Measurements from ENCODE around the gene DHCR7.

DHCR7 gene

DNA sequence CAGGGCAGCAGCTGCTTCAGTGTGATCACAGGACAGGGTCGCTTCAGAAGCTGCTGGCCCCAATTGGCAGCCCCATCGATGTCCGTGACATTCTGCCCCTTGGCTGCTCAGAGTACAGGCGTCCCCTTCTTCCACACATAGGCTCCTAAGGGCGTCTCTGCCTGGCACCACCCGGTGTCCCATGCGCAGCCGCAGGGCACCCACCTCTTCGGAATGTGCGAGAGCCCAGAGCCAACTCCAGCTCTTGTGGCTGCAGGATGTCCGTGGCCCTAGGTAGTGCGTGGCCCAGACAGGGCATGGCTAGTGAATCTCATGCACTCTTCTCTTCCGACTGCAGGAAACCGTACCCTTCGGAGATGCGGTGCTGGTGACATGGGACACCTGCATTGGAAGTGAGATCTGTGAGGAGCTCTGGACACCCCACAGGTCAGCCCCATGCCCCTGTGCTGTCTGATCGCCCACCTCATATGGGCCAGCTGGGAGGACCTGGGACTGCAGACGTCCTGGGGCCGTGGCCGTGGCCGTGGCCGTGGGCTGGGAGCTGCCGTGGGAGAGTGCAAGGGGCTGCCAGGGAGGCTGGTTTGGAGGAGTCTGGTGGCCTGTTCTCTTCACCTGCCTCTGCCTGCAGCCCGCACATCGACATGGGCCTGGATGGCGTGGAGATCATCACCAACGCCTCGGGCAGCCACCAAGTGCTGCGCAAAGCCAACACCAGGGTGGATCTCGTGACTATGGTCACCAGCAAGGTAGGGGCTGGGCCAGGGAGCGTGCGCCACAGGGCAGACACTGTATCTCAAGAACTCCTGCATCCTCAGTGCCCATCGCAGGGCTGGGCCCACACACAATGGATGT lies 25.0 kb upstream of the DHCR7 start:
- no peak for TF ChIP-seq ZNF274 (IDR thresholded peaks at IDR 0.05; ENCODE audit: low read depth, low read length)
- H3K4me3 ChIP-seq (ENCODE audit: low read length): no peak overlapping the region

DNA sequence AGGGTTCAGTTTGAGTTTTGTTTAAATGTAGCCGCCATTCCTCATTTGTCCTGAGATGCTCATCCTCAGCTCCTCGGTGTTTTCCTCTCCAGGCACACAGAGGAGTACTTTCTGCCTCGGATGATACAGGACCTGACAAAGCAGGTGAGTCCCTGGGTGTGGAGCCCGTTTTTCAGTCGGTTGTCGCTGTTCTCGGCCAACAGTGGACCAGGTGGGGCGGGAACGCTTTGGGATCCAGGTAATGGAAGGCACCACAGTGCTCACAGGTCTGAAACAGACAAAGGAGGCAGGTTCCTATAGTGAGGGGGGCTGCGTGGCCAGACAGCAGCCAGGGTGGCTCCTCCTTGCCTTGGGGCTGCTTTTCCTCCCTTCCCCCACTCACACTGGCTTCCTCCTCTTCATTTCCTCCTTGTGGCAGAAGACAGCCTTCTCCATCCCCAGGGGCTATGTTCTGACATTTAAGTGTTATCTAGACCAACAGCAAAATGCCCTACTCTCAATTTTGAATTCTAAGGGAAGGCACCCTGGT lies 24.2 kb upstream of the DHCR7 start:
- no peak overlapping the region for H3K4me3 ChIP-seq (ENCODE audit: low read length)
- TF ChIP-seq ZNF274 (IDR thresholded peaks at IDR 0.05; ENCODE audit: low read depth, low read length): no peak

DNA sequence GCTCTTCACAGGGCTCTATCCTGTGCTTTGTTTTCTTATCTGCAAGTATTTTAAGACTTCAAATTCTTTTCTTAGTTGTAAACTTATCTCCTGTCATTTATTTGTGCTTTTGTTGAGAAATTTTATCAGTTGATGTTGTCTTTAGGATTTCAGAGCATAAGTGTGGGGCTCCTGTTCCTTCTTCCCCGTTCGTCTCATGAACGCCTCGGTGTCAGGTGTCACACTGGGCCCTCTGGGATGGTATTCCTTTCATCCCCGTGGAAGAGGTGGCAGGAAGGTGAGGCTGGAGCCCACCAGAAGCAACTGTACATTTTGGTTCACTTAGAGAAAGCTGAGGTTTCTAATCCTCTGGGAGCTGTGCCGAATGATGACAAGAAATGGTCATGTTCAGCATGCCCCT lies 22.8 kb upstream of the DHCR7 start:
- H3K4me3 ChIP-seq (ENCODE audit: low read length): no peak overlapping the region
- TF ChIP-seq ZNF274 (IDR thresholded peaks at IDR 0.05; ENCODE audit: low read depth, low read length): no peak

DNA sequence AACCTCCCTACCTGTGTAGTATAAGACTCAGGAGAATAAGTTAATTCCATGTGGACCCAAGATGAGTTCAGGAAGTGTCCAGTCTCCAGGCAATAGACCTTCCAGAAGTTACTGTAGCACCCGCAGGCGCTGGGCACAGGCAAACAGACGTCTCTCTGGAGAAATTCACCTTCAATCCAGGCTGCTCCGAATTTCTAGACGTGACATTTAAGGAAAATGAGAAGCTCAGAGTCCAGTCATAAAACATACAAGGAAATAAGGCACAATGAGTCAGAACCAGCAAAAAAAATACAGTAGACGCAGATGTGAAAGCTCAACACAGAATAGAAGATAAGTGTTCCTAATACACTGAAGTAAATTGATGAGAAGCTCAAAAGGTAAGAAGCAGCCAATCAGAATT lies 19.0 kb upstream of the DHCR7 start:
- TF ChIP-seq ZNF274 (IDR thresholded peaks at IDR 0.05; ENCODE audit: low read depth, low read length): no peak
- no peak overlapping the region for H3K4me3 ChIP-seq (ENCODE audit: low read length)

DNA sequence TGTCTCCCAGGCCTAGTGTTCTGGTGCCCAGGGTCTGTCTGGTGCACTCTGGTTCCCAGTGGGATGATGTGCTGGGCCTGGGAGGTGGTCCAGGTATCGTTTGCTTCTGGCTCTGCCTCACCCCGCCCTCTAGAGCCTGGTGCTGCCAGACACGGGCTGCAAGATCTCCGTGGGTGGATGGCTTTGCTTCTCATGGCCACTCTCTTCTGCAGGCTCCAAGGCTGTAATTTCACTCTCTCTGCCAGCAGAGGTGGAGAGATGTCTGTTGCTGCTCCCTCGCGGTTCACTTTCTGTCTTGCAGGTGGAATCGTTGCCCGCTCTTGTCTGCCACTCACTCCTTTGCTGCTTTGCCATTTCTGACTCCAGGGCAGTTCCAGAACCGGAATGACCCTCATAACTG lies 18.2 kb upstream of the DHCR7 start:
- TF ChIP-seq ZNF274 (IDR thresholded peaks at IDR 0.05; ENCODE audit: low read depth, low read length): no peak
- no peak overlapping the region for H3K4me3 ChIP-seq (ENCODE audit: low read length)

DNA sequence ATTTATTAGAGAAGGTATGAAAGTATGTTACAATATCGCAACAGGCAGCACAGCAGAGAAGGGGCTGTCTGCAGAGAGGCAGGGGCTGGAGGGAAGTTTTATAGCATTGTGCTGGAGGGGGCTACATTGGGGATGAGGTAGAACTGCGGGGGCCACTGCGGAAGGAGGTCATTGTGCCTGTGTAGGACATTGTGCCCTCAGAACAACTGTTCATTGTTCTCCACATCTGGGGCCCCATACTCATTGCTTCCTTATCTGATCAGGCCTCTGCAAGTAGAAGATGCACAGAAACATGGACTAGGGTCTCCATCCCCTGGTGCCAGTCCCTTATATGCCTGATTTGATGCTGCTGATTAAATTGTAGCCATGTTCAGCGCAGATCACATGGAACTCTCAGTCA lies 16.9 kb upstream of the DHCR7 start:
- TF ChIP-seq ZNF274 (IDR thresholded peaks at IDR 0.05; ENCODE audit: low read depth, low read length): no peak

DNA sequence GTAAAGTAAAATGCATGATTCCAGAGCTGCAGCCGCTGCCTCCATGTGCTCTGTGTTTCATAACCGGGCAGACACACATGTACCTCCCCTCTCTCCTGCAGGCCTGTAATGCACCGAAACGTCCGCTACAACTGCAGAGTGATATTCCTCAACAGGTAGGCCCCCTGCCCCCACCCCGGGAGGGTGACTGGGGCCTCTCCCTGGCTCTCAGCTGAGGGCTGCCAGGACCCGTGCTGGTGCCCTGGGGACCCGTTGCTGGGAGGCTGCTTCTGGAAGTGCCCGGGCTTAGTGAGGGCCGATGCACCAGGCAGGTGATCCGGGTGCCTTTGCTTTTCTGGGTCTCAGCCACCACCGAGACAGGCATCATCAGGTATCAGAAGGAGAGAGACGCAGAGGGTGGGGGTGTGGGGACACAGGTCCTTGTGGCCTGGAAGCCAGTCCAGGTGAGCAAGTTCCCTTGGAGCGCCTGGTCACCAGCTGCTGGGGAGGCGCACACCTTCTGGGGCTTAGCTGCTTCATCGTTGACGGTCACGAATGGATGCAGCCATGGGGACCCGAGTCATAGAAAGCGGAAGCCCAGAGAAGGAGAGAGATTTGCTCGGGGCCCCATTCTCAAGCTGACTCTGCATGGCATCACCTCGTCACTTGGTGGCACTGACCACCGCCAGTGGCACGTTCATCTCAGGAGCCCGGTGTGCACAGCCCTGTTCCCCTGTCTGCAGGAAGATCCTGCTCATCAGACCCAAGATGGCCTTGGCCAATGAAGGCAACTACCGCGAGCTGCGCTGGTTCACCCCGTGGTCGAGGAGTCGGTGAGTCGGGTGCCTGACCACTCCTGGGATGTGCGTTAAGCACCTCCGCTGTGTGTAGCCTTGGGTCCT lies 15.4 kb upstream of the DHCR7 start:
- TF ChIP-seq ZNF274 (IDR thresholded peaks at IDR 0.05; ENCODE audit: low read depth, low read length): no peak
- H3K4me3 ChIP-seq (ENCODE audit: low read length): no peak overlapping the region

More for the DNA sequence above, 16.9 kb upstream of the DHCR7 start:
- no peak overlapping the region for H3K4me3 ChIP-seq (ENCODE audit: low read length)

DNA sequence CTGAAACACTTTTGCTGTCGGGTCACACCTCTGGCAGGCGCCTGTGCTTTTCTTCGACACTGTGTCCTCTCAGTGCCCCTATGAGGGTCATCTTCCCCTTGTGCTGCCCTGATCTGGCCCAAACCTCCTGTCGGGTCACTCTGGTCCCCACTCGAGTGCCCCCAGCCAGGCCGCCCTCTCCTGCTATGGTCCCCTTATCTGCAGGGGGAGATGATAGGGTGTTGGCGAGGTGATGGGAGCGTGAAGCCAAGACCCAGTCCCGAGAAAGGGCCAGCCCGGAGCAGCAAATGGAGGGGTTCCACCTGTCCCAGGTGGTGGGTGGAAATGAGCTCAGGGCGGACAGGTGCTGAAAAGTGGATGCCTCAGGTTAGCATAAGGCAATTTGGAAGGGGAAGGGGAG lies 14.5 kb upstream of the DHCR7 start:
- no peak for TF ChIP-seq ZNF274 (IDR thresholded peaks at IDR 0.05; ENCODE audit: low read depth, low read length)
- no peak overlapping the region for H3K4me3 ChIP-seq (ENCODE audit: low read length)

DNA sequence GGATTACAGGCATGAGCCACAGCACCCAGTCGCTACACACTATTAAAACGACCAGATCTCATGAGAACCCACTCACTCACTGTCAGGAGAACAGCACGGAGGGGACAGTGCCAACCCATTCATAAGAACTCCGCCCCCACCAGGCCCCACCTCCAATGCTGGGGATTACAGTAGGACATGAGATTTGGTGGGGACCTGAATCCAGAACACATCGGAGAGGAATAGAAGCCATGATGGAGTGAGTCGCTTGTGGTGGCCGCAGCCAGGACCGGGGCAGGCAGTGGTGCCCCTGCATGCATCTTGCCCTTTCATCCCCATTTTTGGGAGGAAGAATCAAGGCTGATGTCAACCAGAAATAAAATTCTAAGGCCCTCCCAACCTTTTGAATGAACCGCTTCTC lies 13.5 kb upstream of the DHCR7 start:
- H3K4me3 ChIP-seq (ENCODE audit: low read length): no peak overlapping the region
- TF ChIP-seq ZNF274 (IDR thresholded peaks at IDR 0.05; ENCODE audit: low read depth, low read length): no peak

DNA sequence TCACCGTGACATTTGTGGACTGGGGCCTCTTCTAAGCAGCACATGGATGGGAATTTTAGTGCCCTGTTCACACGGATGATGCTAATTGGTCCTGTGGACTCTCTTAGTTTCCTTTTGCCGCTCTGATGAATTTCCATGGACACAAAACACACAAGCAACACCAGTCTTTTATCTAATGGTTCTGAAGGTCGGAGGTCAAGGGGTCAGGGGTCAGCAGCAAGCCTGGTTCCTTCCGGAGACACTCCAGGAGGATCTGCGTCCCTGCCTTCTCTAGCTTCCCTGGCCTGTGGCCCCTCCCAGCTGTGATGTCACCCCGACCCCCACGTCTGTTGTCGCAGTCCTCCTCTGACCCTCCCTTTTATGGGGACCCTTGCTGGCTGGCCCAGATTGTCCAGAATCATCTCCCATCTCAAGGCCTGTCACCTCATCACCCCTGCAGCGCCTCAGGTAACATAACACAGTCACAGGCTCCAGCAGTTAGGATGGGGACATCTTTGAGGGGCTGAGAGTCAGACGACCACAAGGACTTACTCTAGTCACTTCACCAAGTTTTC lies 11.7 kb upstream of the DHCR7 start:
- no peak overlapping the region for H3K4me3 ChIP-seq (ENCODE audit: low read length)
- TF ChIP-seq ZNF274 (IDR thresholded peaks at IDR 0.05; ENCODE audit: low read depth, low read length): no peak

DNA sequence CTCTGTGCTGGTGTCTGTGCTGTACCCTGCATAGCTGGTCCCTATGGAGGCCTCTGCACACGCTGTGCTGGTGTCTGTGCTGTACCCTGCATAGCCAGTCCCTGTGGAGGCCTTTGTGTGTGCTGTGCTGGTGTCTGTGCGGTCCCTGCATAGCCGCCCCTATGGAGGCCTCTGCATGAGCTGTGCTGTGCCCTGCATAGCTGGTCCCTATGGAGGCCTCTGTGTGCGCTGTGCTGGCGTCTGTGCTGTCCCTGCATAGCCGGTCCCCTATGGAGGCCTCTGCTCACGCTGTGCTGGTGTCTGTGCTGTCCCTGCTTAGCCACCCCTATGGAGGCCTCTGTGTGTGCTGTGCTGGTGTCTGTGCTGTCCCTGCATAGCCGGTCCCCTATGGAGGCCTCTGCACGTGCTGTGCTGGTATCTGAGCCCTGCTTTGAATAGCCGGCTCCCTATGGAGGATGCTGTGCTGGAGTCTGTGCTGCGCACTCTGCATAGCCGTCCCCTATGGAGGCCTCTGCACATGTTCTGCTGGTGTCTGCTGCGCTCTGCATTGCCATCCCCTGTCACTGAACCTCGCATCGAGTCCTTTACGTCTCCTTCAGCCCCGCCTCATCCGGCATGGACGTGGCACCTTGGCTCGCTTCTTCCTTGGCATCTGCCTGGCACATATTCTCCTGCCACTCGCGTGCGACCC lies 11.0 kb upstream of the DHCR7 start:
- H3K4me3 ChIP-seq (ENCODE audit: low read length): no peak overlapping the region
- TF ChIP-seq ZNF274 (IDR thresholded peaks at IDR 0.05; ENCODE audit: low read depth, low read length): no peak

DNA sequence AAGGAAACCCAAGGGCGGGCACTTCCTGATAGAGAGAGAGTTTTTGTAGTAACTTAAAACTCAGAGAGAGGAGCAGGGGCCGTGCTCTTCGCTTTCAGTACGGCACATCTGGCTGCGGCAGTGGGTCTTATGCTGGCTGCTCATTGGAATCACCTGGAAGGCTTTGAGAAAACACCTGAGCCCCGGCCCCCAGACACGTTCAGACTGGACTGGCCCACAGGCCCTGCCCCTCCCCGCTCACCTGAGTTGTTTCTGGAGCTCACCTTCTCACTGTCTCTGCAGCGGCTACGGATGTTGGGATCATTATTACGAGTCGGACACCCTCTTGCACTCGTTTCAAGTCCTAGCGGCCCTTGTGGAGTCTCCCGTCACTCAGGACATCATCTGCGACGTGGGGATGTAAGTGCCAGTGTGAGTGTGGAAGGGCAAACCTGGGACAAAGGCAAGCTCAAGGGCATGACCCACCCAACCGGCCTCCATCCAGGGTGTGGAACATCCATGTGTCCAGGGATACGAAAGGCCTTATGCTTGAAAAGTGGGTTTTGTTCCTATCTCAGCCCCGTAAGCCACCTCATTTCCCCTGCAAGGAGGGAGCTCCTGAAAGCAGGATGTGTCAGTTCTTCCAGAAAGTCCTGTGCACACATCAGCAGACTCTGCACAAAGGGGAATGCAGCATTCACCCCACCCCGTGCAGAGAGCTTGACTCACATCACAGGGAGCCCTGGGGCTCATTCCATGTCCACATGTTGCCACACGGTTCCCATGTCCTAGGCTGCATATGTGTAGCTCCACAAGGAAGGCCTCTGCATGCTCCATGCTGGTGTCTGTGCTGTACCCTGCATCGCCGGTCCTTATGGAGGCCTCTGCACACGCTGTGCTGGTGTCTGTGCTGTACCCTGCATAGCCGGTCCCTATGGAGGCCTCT lies 10.2 kb upstream of the DHCR7 start:
- H3K4me3 ChIP-seq (ENCODE audit: low read length): no peak overlapping the region
- TF ChIP-seq ZNF274 (IDR thresholded peaks at IDR 0.05; ENCODE audit: low read depth, low read length): no peak

DNA sequence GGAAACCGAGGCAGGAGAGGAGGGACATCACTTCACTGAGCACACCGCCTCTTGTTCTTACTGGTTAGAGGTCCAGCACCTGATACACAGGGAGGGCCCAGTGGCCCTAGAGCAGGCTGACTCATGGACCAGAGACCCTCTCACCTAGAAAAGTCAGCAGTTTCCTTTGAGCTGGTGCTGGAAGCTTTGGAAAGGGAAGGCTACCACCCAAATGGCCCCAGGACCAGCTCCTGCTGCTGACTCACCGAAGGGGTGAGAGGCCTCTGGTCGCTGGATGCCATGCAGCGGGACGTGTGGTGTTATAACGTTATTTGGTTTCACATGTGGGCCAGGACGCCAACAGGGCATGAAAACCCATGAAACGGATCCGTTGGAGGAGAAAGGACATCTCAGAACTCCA lies 8.6 kb upstream of the DHCR7 start:
- no peak overlapping the region for H3K4me3 ChIP-seq (ENCODE audit: low read length)
- TF ChIP-seq ZNF274 (IDR thresholded peaks at IDR 0.05; ENCODE audit: low read depth, low read length): no peak
